Astrocyte of the cerebellum (primary cell): ENCODE data around the gene POC1B.

ENCODE experiments used
- DNase-seq: peaks from one replicate; pipeline ENCODE4 v3.0.0-alpha.2; 2011; ENCODE audit warnings: low read depth
- H3K4me3 ChIP-seq: 2 replicates; pipeline ENCODE4 v1.5.1; 2011; ENCODE audit warnings: mild to moderate bottlenecking, low read depth, low read length, moderate library complexity
- CTCF ChIP-seq: IDR thresholded peaks from 2 replicates; pipeline ENCODE4 v1.5.1; 2012; ENCODE audit warnings: low read length, low read depth, moderate library complexity, mild to moderate bottlenecking; ENCODE audit errors: missing control alignments
- in situ Hi-C: cut with HindIII; loops from 2 replicates; pipeline ENCODE4 v1.10.0; 2017; ENCODE audit warnings: low sequenced_read_pairs

Gene POC1B

GRCh38 chr12:89501793-89502192 lies 24.1 kb downstream of the POC1B start:
- H3K4me3 ChIP-seq: no peak overlapping the region
- no peak for DNase-seq
- in situ Hi-C loops: no loop called here
- TF ChIP-seq CTCF: no peak

- no peak for TF ChIP-seq CTCF
- H3K4me3 ChIP-seq: no peak overlapping the region
- in situ Hi-C loops: no loop called here
- DNase-seq: no peak
These were observed 26.0 kb downstream of the POC1B start for GRCh38 chr12:89499857-89500256.

GRCh38 chr12:89497467-89497866 lies 28.4 kb downstream of the POC1B start:
- in situ Hi-C loops: no loop called here
- TF ChIP-seq CTCF: no peak
- no peak for DNase-seq
- H3K4me3 ChIP-seq: no peak overlapping the region

GRCh38 chr12:89497005-89497404 lies 28.8 kb downstream of the POC1B start:
- in situ Hi-C loops: no loop called here
- no peak for TF ChIP-seq CTCF
- no peak overlapping the region for H3K4me3 ChIP-seq
- no peak for DNase-seq

GRCh38 chr12:89494411-89495231 lies 31.2 kb downstream of the POC1B start:
- no peak overlapping the region for H3K4me3 ChIP-seq
- in situ Hi-C loops: no loop called here
- no peak for TF ChIP-seq CTCF
- no peak for DNase-seq

- H3K4me3 ChIP-seq: no peak overlapping the region
- in situ Hi-C loops: no loop called here
- TF ChIP-seq CTCF: no peak
- no peak for DNase-seq
These were observed 32.1 kb downstream of the POC1B start for GRCh38 chr12:89493670-89494302.
